HG03025 (cell line): ENCODE results near the gene GCK.

Experiments used
- ATAC-seq: cut with Tn5 transposase; IDR thresholded peaks from one replicate; pipeline ENCODE4 v1.9.1; 2021; ENCODE audit warnings: mild to moderate bottlenecking, moderate library complexity; ENCODE audit not compliant: unreplicated experiment, low FRiP score

Gene GCK

GRCh38 chr7:44108768-44109750 is 80.2 kb downstream of the GCK start:
- no peak for ATAC-seq

GRCh38 chr7:44107961-44108767 is 81.1 kb downstream of the GCK start:
- ATAC-seq: no peak

GRCh38 chr7:44107116-44107960 is 81.9 kb downstream of the GCK start:
- ATAC-seq: no peak

- no peak for ATAC-seq
These were observed 82.8 kb downstream of the GCK start for GRCh38 chr7:44106311-44107065.

- ATAC-seq: no peak
These were observed 83.4 kb downstream of the GCK start for GRCh38 chr7:44105832-44106231.

GRCh38 chr7:44104860-44105771 is 84.1 kb downstream of the GCK start:
- no peak for ATAC-seq

GRCh38 chr7:44103923-44104859 is 85.0 kb downstream of the GCK start, which contains the start of gene AEBP1:
Gene AEBP1 (plus strand): TSS chr7:44104345. CDS start chr7:44104666, 321 bp downstream.
- ATAC-seq: no peak

- ATAC-seq: no peak
These were observed 85.7 kb downstream of the GCK start for GRCh38 chr7:44103566-44103922.

GRCh38 chr7:44102846-44103565 is 86.2 kb downstream of the GCK start:
- no peak for ATAC-seq

- ATAC-seq: no peak
These were observed 87.0 kb downstream of the GCK start for GRCh38 chr7:44101966-44102845.

- ATAC-seq: no peak
These were observed 87.8 kb downstream of the GCK start for GRCh38 chr7:44101303-44101965.

- ATAC-seq: no peak
These were observed 88.6 kb downstream of the GCK start for GRCh38 chr7:44100458-44101302.

- ATAC-seq: no peak
These were observed 89.6 kb downstream of the GCK start for GRCh38 chr7:44099669-44100068.
